ENCODE results near the gene IPO8.

GRCh38 chr12:30698346-30698745 is 2.7 kb upstream of the IPO8 start:
- TF ChIP-seq POLR2AphosphoS5 (IDR thresholded peaks at IDR 0.05; ENCODE audit: low read depth, low read length): no peak
- no peak for TF ChIP-seq FOXP2 (optimal IDR thresholded peaks at IDR 0.05; ENCODE audit: borderline replicate concordance, extremely low read depth, extremely low read length, insufficient read depth)

Measured in PFSK-1 (cell line).